Stimulated activated CD4-positive, alpha-beta T cell treated with anti-CD3 and anti-CD28 coated beads, Interleukin-15, amount 100 ng/mL, for 1 hour (primary cell): ENCODE data around the gene FMO5.
"Not testable (repeated sequence)": the region's sequence is repeated elsewhere in the genome, so short reads cannot be mapped to it uniquely, and the experiment has no call there.

ENCODE experiments used
- DNase-seq, 2 donors: peaks; one replicate each; pipeline ENCODE4 v3.0.0-alpha.2; 2020; ENCODE audit warnings: low read depth in 1 of 2, low spot score in 1 of 2

FMO5 gene

DNA sequence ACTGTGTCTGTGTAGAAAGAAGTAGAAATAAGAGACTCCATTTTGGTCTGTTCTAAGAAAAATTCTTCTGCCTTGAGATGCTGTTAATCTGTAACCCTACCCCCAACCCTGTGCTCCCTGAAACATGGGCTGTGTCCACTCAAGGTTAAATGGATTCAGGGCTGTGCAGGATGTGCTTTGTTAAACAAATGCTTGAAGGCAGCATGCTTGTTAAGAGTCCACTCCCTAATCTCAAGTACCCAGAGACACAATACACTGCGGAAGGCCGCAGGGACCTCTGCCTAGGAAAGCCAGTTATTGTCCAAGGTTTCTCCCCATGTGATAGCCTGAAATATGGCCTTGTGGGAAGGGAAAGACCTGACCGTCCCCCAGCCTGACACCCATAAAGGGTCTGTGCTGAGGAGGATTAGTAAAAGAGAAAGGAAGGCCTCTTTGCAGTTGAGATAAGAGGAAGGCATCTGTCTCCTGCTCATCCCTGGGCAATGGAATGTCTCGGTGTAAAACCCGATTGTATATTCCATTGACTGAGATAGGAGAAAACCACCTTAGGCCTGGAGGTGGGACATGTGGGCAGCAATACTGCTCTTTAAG is 15.1 kb upstream of the FMO5 start:
- not testable (repeated sequence) for DNase-seq

DNA sequence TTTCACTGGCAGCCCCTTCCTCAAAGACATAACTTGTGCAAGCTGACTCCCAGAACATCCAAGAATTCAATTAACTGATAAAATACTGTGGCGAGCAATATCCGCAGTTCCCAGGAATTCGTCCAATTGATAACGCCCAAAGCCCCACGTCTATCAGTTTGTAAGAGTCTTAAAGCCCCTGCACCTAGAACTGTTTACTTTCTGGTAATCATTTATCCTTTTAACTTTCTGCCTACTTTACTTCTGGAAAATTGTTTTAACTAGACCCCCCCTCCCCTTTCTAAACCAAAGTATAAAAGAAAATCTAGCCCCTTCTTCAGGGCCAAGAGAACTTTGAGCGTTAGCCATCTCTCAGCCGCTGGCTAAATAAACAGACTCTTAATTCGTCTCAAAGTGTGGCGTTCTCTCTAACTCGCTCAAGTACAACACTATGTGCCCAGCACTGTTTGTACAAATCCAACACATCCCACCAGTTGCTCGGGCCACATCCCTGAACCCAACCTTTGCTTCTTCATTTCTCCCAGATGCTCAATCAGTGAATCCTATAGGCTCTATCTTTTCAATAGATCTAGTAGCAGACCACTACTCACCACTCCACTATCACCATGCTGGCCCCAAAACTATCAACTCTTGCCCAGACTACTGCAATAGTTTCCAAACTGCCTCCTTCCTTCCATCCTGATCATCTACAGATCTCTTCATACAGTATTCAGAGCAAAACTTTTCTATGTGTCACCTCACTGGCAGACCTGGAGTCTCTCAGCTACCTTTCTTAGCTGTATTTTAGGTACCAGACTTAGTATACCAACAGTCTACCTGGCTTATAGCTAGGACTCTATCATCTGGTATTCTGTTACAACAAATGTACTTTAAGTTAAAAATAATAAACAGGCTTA is 14.0 kb upstream of the FMO5 start:
- no peak for DNase-seq

DNA sequence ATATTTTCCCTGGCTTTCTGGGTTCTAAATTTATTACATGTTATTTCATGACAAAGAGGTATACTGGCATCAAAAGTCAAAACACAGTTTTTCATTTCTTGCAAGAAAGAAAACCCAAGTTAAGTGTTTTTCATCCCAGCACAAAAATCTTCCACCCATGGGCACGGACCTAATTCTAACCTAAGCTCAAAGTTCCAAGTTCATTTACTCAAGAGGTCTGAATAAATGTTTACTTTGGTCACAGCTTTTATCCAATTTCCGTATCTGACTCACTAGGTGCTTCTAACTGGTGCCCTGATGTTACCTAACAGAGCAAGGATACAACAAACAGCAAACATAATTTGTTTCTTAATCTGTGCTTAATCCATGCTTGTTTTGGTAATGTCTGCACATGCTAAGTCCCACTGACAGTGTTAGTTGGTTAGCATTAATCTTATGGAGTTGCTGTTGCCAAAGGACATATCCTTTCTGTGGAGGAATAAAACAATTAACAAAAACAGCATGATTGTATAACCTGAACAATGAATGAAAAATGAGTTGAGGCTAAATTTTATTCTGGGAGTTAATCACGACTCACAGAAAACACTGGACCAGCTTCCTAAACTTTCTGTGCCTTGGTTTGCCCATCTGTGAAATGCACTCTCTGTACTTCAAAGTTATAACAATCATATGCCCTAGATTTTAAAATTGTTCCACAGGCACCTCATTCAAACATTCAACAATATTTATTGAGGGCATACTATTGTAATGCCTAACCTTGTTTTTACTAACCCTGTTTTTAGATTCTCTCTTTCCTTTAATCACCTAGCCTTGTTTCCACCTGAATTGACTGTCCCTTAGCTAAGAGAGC is 13.1 kb upstream of the FMO5 start:
- DNase-seq = no peak

DNA sequence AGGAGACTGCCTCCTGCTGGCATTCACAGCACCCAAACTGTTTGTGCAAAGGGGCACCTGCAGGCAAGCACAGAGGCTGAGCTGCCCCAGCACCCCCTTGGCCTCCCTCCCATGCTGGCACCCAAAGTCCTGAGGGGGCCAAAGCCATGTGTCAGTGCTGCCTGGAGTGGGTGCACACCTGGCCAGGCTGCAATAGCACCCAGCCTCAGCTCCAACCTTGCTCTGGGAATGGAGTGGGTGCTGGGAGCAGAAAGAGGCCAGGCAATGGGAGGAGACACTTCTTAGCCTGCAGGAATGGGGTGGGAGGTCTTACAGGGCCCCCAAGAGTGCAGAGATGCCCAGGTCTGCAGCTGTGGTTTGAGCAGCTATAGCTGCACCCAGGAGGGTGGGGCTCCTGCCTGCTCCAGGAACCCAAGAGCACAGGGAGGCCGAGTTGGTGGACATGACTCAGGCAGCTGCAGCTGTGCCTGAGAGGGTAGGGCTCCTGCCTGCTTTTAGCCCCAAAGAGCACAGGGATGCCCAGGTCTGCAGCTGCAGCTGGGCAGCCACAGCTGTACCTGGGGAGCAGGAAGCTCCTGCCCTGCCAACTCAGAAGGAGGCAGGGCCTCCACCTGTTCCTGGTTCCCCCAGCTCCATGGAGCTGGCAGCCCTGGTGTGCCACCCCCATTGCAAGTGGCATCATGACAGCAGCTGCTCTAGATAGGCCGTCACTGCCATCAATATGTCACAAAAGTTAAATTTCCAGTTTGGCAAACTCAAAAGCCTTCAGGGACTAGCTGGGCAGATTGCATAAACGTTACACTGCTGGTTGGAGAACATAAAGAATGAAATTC is 12.0 kb upstream of the FMO5 start:
- DNase-seq = no peak

DNA sequence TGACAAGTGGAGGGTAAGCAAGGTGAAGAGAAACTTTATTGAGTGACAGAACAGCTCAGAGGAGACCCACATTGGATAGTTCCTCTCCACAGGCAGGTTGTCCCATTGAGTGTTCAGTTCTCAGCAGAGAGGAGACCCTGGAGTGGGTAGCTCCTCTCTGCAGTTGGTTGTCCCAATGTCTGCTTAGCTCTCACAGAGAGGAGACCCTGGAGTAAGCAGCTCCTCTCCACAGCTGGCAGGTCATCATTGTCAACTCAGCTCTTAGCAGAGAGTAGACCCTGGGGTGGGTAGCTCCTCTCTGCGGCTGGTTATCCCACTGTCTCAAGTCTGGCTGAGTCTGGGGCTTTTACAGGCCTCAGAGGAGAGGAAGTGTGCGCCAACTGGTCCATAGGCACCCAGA is 11.3 kb upstream of the FMO5 start:
- no peak for DNase-seq

DNA sequence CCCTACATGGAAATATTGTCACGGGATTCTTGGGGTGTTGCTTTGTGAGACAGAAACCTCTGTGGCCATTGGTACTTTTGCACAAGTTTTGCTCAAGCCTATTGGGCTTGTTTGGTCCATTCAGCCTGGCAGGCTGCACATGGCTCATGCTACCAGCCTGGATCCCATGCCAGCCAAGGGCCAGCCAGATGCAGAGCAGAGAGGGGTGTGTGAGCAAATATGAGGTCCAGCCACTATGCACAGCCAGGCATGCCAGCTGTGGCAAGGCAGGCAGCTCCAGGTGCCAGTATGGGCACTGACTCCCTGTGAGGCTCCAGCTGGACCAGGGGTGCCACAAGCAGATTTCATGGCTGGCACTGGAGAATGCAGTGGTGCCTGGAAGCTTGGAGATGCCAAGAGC is 10.7 kb upstream of the FMO5 start:
- no peak for DNase-seq

DNA sequence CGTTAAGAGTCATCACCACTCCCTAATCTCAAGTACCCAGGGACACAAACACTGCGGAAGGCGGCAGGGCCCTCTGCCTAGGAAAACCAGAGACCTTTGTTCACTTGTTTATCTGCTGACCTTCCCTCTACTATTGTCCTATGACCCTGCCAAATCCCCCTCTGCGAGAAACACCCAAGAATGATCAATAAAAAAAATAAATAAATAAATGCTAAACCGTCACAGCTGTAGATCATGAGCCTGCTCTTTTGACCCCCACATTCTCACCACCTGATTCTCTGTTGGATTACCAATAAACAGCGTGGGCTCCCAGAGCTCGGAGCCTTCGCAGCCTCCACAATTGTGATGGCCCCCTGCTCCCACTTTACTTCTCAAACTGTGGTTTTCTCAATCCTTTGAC is 8.8 kb upstream of the FMO5 start:
- not testable (repeated sequence) for DNase-seq

DNA sequence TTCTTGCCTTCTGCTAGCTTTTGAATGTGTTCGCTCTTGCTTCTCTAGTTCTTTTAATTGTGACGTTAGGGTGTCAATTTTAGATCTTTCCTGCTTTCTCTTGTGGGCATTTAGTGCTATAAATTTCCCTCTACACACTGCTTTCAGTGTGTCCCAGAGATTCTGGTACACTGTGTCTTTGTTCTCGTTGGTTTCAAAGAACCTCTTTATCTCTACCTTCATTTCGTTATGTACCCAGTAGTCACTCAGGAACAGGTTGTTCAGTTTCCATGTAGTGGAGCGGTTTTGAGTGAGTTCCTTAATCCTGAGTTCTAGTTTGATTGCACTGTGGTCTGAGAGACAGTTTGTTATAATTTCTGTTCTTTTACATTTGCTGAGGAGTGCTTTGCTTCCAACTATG is 5.9 kb upstream of the FMO5 start:
- DNase-seq = not testable (repeated sequence)

DNA sequence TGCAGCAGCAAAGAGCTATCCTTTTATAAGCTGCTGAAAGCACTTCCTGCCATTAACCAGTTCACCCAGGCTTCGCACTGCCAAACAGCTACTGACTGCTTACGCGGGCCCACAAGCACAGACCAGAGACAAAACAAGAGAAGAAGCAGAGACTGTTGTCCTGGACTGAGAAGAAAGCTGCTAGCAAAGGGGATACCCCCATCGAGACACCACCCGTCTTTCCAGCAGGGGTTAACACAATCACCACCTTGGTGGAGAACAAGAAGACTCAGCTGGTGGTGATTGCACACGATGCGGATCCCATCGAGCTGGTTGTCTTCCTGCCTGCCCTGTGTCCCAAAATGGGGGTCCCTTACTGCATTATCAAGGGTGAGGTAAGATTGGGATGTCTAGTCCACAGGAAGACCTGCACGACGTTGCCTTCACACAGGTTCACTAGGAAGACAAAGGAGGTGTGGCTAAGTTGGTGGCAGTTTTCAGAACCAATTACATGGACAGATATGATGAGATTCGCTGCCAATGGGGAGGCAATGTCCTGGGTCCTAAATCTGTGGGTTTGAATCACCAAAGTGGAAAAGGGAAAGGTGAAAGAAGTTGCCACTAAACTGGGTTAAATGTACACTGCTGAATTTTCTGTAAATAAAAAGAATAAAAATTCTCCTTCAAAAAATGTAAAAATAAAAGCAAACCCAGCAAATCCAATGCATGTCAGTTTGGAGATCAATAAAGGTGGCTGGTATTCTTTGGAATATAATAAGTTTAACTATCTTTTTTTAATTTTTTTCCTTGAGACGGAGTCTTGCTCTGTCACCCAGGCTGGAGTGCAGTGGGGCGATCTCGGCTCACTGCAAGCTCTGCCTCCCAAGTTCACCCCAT is 1.2 kb downstream of the FMO5 start:
- no peak for DNase-seq

DNA sequence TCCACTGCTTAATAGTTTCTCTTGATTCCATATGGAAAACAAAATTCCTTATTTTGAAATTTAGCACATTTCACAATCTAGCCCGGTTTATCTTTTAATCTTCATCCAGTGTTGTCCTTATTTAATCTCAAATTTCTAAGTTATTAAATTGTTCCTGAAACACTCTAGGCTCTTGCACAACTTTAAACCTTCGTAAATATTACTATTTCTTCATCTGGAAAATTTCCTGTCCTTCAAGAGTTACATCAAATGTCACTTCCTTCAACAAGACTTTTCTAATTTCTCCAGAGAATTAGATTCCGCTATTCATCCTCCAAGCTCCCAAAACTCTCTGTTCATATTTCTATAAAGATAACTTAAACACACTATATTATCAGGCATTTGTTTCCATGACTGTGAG is 6.5 kb downstream of the FMO5 start:
- DNase-seq = no peak

DNA sequence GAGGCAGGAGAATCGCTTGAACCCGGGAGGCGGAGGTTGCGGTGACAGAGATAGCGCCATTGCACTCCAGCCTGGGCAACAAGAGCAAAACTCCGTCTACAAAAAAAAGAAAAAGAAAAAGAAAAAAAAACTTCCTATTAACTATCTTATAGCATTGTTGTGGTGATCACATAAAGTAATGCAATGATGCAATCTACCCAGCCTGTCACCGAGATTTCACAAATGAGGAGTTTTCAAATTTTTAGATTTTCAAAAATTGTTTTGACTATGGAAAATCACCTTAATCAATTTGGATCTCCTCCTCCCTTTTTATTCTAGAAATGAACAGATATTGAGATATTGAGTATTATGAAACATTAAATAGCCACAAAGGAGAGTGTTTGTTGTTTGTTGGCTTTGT is 8.0 kb downstream of the FMO5 start:
- DNase-seq = no peak

DNA sequence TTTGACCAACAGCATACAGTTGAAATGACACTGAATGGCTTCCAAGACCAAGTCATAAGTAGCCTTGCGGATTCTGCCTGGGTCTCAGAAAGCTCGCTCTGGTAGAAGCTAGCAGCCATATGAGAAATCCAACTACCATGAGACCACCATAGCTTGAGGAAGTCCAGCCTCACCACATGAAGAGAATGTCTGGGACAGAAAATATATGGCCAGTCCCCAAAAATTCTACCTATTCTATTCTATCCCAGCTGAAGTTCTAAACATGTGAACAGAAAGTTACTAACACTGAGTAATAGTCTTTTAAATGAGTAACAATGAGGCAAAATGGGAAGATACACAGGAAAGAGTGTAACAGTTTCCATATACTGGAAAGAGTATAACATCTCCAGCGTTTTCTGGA is 9.0 kb downstream of the FMO5 start:
- DNase-seq = no peak

DNA sequence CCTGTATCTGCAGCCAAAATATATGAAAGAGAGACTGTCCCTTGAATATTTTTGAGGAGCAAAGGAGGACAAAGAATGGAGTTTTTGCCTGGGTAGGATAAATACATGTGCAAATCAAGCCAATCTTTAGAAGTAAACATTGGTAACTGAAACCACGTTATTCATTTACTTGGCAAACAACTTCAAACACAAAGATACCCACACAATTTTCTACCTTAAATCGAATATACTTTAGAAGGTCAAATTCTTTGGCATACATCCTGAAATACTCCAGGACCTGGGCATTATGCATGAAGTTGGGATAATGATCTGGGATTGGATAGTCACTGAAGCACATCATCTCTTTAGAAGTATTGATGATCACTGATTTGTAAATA is 9.6 kb downstream of the FMO5 start:
- no peak for DNase-seq

DNA sequence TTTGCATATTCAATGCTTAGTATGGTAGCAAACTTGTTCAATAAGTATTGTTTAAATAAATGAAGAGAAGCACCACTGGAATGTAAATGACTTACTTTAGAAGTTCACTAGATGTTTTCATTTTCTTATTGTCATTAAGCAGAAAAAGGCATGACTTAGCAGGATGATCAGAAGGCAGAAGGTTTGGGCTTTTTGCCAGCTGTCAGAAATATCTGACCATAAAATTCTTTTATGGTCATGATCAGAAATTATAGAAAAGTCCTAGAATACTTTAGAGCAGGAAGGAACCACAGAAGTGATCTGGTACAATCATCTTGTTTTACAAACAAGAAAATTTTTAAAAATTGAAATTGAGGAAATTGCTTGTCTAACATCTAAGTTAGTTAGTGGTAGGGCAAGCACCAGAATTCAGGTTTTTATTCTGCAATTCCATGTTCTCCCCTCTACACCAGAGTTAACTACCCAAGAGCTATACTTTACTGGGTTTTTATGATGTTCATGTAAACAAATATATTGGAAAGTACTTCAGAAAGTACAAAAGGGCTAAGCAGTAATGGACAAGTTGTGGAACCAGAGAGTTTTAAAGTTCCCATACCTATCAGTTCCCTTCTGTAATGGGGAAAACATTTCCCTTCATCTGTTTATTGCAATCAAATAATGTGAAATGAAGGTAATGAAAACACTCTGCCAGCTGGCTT is 10.1 kb downstream of the FMO5 start:
- no peak for DNase-seq

DNA sequence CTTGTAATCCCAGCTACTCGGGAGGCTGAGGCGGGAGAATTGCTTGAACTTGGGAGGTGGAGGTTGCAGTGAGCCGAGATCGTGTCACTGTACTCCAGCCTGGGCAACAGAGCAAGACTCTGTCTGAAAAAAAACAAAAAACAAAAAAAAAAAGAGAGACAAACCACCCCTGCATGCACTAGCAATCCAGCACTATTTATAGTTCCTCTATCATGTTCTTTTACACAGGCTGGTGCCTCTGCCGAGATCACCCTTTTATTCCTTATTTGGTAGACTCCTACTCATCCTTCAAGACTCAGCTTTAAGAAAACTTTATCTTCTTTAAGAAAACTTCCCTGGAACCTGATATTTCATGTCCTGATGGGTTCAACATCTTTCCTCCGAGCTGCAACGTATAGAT is 10.8 kb downstream of the FMO5 start:
- no peak for DNase-seq

DNA sequence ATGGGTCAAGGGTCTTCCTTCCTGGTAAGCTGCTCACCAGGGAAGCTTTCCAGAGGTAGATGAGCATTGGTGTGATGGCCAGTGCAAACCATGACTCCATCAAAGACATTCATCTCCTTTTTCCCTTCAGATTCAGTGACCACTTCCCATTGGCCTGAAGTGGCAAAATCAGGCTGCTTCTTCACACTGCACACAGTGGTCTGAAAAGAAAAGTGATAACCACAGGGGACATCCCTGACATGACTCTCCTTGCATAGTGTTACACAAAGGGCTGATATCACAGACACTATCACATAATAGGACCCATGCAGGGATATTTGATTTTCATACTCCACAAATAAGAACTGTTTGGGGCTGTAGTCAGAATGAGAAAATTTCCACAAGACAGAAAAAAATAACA is 11.9 kb downstream of the FMO5 start:
- DNase-seq = no peak

DNA sequence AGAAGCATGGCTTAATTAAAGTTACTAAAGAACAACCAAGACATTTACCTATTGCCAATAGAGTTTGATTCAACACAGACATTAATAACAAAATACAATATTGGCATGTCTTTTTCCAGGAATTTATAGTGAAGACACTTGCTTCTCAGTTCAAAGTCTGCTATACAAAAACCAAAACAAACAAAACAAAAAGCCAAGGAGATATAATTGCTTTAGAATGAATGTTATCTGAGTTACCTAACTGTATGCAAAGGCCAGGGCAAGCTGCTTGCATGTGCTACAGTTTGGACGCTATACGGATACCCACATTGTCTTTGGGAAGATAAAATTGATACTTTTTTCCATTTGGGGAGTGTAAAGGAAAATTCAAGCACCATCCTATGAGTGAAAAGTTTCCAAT is 13.6 kb downstream of the FMO5 start:
- DNase-seq = no peak

DNA sequence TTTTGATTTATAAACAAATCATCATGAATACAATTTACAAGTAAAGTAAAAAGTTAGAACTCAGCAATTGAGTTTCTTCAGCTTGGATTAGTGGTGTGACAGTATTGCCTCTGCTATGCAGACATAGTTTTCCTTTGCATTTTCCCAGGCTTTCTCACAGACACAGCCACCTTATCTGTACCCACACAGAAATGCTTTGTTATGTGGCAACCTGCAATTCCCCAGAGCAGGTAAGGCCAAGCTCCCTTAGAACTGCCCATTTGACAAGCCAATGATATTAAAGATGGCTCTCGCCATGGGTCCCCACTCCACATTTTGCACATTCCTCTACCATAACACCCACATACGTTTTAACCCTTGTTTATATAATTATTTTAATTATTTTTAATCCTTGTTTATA is 14.2 kb downstream of the FMO5 start:
- no peak for DNase-seq
